ENCODE results near the gene PPIP5K2.

Gene PPIP5K2

GRCh38 chr5:103120607-103121200, 603 bp downstream of the PPIP5K2 start:
- peak overlapping the region; percentile 69 to 83 for H3K4me3 ChIP-seq (ENCODE audit: low read depth in 1 of 2, low read length in 1 of 2)
- peak overlapping the region; percentile 96 for H3K27ac ChIP-seq
- no peaks in the 10 kb centered on the region for H3K27me3 ChIP-seq
- peaks cover 8% of the 10 kb centered on the region for H3K36me3 ChIP-seq
- H3K4me1 ChIP-seq (ENCODE audit: control insufficient read depth in 1 of 2, insufficient read depth in 1 of 2, low read depth in 1 of 2, low read length in 1 of 2) = peaks cover 36 to 39% of the 10 kb centered on the region in 2 experiments
- no peak for TF ChIP-seq CTCF (IDR thresholded peaks at IDR 0.05)
- no peaks in the 10 kb centered on the region for H3K9me3 ChIP-seq

GRCh38 chr5:103122242-103122641, 2.1 kb downstream of the PPIP5K2 start:
- H3K9me3 ChIP-seq = no peaks in the 10 kb centered on the region
- no peak overlapping the region for H3K27ac ChIP-seq
- no peak for TF ChIP-seq CTCF (IDR thresholded peaks at IDR 0.05)
- peaks cover 36 to 39% of the 10 kb centered on the region in 2 experiments for H3K4me1 ChIP-seq (ENCODE audit: control insufficient read depth in 1 of 2, insufficient read depth in 1 of 2, low read depth in 1 of 2, low read length in 1 of 2)
- peaks cover 8% of the 10 kb centered on the region for H3K36me3 ChIP-seq
- no peak overlapping the region for H3K4me3 ChIP-seq (ENCODE audit: low read depth in 1 of 2, low read length in 1 of 2)
- H3K27me3 ChIP-seq = no peaks in the 10 kb centered on the region

- no peaks in the 10 kb centered on the region for H3K9me3 ChIP-seq
- H3K27ac ChIP-seq = no peak overlapping the region
- H3K27me3 ChIP-seq = no peaks in the 10 kb centered on the region
- no peak for TF ChIP-seq CTCF (IDR thresholded peaks at IDR 0.05)
- peaks cover 11 to 15% of the 10 kb centered on the region in 2 experiments for H3K4me1 ChIP-seq (ENCODE audit: control insufficient read depth in 1 of 2, insufficient read depth in 1 of 2, low read depth in 1 of 2, low read length in 1 of 2)
- H3K4me3 ChIP-seq (ENCODE audit: low read depth in 1 of 2, low read length in 1 of 2) = no peak overlapping the region
- H3K36me3 ChIP-seq = peaks cover 19% of the 10 kb centered on the region
These were observed 6.5 kb downstream of the PPIP5K2 start for GRCh38 chr5:103126557-103126956.

- Histone ChIP-seq H3K9me3 (no peaks in the 10 kb centered on the region), H3K36me3 (peaks cover 19% of the 10 kb centered on the region)
- no peak for TF ChIP-seq CTCF (IDR thresholded peaks at IDR 0.05)
These were observed 7.3 kb downstream of the PPIP5K2 start for GRCh38 chr5:103127292-103127817.

GRCh38 chr5:103128202-103128601, 8.1 kb downstream of the PPIP5K2 start:
- no peak for TF ChIP-seq CTCF (IDR thresholded peaks at IDR 0.05)
- Histone ChIP-seq H3K9me3 (no peaks in the 10 kb centered on the region), H3K27me3 (no peaks in the 10 kb centered on the region), H3K27ac (no peak overlapping the region), H3K36me3 (peaks cover 12% of the 10 kb centered on the region), H3K4me1 (ENCODE audit: control insufficient read depth in 1 of 2, insufficient read depth in 1 of 2, low read depth in 1 of 2, low read length in 1 of 2) (peaks cover 0 to 3% of the 10 kb centered on the region in 2 experiments), H3K4me3 (ENCODE audit: low read depth in 1 of 2, low read length in 1 of 2) (no peak overlapping the region)

More at GRCh38 chr5:103127292-103127817, 7.3 kb downstream of the PPIP5K2 start:
- no peak overlapping the region for H3K27ac ChIP-seq
- no peak overlapping the region for H3K4me3 ChIP-seq (ENCODE audit: low read depth in 1 of 2, low read length in 1 of 2)
- peaks cover 4 to 7% of the 10 kb centered on the region in 2 experiments for H3K4me1 ChIP-seq (ENCODE audit: control insufficient read depth in 1 of 2, insufficient read depth in 1 of 2, low read depth in 1 of 2, low read length in 1 of 2)
- H3K27me3 ChIP-seq = no peaks in the 10 kb centered on the region

Measured in neutrophil (primary cell).